GM12892 (cell line): Measurements from ENCODE around the gene ST7.

Experiments used
- POLR2A ChIP-seq: IDR thresholded peaks from 2 replicates; pipeline ENCODE4 v1.6.1; 2011; ENCODE audit warnings: low read depth, low read length, control low read depth
- POLR2AphosphoS5 ChIP-seq: IDR thresholded peaks from 2 replicates; pipeline ENCODE4 v1.6.1; 2011; ENCODE audit warnings: low read depth, low read length, control low read depth
- TAF1 ChIP-seq: IDR thresholded peaks from 2 replicates; pipeline ENCODE4 v1.6.1; 2011; ENCODE audit warnings: low read depth, mild to moderate bottlenecking, control low read depth, low read length, borderline replicate concordance

DNA sequence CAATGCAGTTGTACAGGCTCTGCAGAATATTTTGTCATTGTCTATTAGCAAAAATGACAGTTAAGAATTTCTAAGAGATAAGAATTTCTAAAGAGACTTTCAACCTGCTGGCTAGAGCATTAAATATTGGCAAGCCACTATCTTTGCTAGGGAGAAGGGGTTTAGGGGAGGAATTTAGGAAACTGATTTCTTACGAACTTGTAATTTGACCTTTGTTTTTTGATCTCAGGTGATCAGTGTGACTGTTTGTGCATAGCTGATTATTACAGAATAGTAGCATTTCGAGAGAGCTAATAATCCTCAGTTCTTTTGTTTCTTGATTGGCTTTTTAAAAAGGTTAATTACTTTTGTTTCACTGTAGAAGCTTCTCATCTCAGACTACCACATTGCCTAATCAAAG, 68.1 kb downstream of the ST7 start:
- no peak for TF ChIP-seq POLR2AphosphoS5
- TF ChIP-seq POLR2A: no peak
- no peak for TF ChIP-seq TAF1
